ENCODE results near the gene DIPK2A.

The DIPK2A gene

GRCh38 chr3:143971359-143972154, at the start of gene DIPK2A:
Gene DIPK2A (plus strand): TSS chr3:143971823. CDS start chr3:143972333, 510 bp downstream.
- peak; percentile 82 to 95 (median 87) for DNase-seq (ENCODE audit: low read depth in 2 of 3, low spot score in 2 of 3)

- DNase-seq (ENCODE audit: low read depth in 2 of 3, low spot score in 2 of 3), result no peak
Observed at GRCh38 chr3:143924522-143925285, 46.9 kb upstream of the DIPK2A start.

GRCh38 chr3:143928056-143928455, 43.6 kb upstream of the DIPK2A start:
- no peak for DNase-seq (ENCODE audit: low read depth in 2 of 3, low spot score in 2 of 3)

- DNase-seq (ENCODE audit: low read depth in 2 of 3, low spot score in 2 of 3), result no peak
Observed at GRCh38 chr3:143928541-143929255, 42.9 kb upstream of the DIPK2A start.

GRCh38 chr3:143934791-143935190, 36.8 kb upstream of the DIPK2A start:
- DNase-seq (ENCODE audit: low read depth in 2 of 3, low spot score in 2 of 3), result no peak

DNA sequence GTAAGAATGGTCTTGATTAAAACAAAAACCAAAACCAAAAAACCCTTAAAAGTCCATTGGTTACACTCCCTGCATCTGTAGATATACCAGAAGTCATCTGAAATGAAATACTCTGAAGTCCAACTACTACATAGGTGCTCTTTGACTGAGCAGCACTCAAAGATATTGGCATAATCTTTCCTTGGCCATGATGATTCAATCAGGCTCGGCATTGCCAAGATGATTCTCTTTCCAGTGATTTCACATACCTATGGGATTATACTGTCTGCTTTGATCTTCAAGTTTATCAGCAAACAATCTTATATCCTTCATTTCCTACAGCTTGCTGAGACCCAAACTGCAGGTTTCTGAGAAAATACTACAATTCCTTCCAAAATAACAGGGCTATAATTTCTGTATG, 35.9 kb upstream of the DIPK2A start:
- DNase-seq (ENCODE audit: low read depth in 2 of 3, low spot score in 2 of 3), result no peak

GRCh38 chr3:143950810-143951209, 20.8 kb upstream of the DIPK2A start:
- no peak for DNase-seq (ENCODE audit: low read depth in 2 of 3, low spot score in 2 of 3)

- DNase-seq (ENCODE audit: low read depth in 2 of 3, low spot score in 2 of 3), result no peak
Observed at GRCh38 chr3:143951351-143951971, 20.2 kb upstream of the DIPK2A start.

DNA sequence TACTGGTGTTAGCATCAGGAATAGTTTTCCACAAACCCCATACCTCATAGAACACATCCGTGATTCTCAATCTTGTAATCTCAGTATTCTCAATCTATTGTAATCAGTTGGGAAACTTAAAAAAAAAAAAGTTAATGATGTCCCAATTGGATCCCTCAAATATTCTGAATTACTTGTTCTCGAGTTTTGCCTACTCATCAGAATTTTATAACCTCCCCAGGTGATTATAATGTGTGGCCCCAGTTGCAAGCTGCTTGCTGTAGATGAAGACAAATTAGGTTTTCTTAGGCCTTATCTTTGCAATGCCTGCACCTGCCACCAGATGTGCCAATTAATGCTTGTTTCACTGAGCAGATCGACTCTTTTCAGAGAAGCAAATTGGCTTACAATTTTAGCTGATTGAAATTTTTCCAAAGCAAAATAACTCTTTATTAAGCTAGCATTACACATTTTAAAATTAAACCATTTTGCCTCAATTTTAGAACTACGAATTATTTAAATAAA, 19.0 kb upstream of the DIPK2A start:
- DNase-seq (ENCODE audit: low read depth in 2 of 3, low spot score in 2 of 3), result no peak

DNA sequence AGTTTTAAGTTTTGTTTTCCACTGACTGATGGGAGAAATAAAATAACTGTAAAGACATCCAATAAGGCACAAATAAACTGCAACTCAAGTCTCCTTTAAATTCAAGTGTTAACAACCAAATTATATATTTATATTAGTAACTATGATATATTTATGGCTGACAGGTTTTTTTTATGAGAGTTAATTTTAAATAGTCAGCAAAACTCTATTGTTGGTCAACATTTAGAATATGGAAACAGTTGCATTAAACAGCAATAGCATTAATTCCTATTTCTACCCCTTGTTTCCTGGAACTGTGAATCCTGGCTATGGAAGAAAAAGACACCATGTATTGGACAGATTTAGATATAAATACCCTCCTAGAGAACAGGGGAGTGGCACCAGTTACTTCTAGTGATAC, 16.5 kb upstream of the DIPK2A start:
- DNase-seq (ENCODE audit: low read depth in 2 of 3, low spot score in 2 of 3), result no peak

DNA sequence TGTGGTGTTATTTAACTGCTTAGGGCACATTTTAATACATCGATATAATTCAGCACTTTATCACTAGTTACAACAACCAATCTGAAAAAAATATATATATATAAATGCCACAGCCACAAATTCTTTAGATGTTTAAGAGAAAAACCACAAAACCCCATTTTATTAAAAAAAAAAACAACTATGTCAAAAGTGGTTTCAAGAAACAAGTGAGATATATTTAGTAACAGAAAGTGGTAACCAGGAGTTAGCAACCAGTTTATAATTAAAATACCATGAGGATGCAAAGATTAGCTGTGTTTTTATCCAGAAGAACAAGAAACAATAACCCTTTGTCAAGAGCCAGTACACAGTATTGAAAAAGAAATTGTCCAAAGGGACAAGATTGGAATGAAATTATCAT, 14.8 kb upstream of the DIPK2A start:
- DNase-seq (ENCODE audit: low read depth in 2 of 3, low spot score in 2 of 3), result no peak

DNA sequence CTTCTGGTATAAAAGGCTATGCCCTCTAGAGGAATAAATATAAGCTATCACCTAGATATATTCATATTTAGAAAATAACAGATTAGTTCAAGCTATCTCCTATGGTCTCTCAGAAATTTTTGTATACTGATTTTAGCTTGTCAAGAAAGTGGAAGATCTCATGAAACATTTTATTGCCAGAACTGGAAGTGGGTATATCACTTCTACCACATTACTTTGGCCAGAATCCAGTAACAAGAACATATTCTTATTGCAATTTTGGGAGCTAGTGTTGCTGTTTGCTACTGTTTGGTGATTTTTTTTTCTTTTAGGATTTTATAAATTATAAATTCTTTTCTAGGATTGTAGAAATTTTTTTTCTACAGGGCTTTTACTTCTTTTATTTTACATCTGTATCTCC, 14.2 kb upstream of the DIPK2A start:
- DNase-seq (ENCODE audit: low read depth in 2 of 3, low spot score in 2 of 3), result no peak

- no peak for DNase-seq (ENCODE audit: low read depth in 2 of 3, low spot score in 2 of 3)
Observed at GRCh38 chr3:143958966-143959365, 12.7 kb upstream of the DIPK2A start.

GRCh38 chr3:143961342-143961741, 10.3 kb upstream of the DIPK2A start:
- DNase-seq (ENCODE audit: low read depth in 2 of 3, low spot score in 2 of 3), result no peak

- no peak for DNase-seq (ENCODE audit: low read depth in 2 of 3, low spot score in 2 of 3)
Observed at GRCh38 chr3:143963946-143964345, 7.7 kb upstream of the DIPK2A start.

DNA sequence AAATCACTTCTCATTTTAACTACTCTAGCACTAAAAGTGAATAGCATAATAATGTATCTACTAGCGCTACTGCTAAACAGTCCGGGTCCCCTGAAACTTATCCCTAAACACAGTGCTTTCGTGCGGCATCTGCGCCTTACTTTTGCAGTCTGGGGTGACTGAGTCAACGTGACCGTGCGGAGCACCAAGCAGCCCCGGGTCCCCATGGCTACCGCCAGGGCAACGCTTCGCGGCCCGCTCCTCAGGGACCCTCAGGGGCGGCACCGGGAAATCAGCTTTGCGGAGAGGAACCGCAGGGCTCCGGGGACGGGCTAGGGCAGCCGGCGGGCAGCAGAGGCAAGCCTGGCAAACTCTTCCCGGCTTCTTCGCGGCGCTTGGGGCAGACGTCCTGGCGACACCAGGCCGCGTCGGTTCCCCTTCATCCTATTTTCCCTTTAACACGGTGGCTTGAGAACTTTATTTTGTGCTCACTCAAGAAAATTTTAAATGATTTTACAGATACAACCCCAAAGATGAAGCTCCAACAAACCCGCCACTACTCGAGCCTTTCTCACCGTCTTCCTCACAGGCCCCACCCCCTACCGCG, 757 bp upstream of the DIPK2A start:
- peak; percentile 9 to 37 (median 14) for DNase-seq (ENCODE audit: low read depth in 2 of 3, low spot score in 2 of 3)

DNA sequence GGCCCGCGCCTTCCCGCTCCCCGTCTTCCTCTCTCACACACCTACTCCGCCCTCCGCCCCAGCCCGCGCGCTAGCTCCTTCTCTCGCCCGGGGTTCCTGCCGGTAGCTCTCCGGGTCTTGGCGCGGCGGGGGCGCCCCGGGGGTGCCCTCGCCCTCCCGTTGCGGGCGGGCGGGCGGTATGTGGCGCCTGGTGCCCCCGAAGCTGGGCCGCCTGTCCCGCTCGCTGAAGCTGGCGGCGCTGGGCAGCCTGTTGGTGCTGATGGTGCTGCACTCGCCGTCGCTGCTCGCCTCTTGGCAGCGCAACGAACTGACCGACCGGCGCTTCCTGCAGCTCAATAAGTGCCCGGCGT, 507 bp downstream of the DIPK2A start:
- peak in 1 of 3 experiments; percentile 44 for DNase-seq (ENCODE audit: low read depth in 2 of 3, low spot score in 2 of 3)

DNA sequence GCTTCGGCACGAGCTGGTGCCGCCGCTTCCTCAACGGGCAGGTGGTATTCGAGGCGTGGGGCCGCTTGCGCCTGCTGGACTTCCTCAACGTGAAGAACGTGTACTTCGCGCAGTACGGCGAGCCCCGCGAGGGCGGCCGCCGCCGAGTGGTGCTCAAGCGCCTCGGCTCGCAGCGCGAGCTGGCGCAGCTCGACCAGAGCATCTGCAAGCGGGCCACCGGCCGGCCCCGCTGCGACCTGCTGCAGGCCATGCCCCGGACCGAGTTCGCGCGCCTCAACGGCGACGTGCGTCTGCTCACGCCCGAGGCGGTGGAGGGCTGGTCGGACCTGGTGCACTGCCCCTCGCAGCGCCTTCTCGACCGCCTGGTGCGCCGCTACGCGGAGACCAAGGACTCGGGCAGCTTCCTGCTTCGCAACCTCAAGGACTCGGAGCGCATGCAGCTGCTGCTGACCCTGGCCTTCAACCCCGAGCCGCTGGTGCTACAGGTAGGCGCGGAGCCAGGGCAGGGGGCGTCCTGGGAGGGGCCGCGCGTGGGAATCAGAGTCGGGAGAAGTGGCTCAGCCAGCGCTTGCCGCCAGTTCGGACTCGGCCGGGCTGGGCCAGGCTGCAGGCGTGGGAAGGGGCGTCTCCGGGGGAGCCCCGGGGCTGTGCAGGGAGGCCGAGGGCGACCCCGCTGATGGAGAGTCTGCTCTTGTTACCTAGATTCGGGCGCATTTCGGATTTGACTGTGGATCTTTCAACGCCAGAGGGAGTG, 1.1 kb downstream of the DIPK2A start:
- DNase-seq (ENCODE audit: low read depth in 2 of 3, low spot score in 2 of 3), result peak; percentile 27 to 47 (median 40)

GRCh38 chr3:143973259-143974021, 1.8 kb downstream of the DIPK2A start:
- no peak for DNase-seq (ENCODE audit: low read depth in 2 of 3, low spot score in 2 of 3)

Data from activated CD8-positive, alpha-beta memory T cell treated with anti-CD3 and anti-CD28 coated beads for 48 hours (primary cell).